Endothelial cell of umbilical vein (primary cell): ENCODE data around the gene RHOB. TPM values are rescaled to one million over a fixed set of nuclear protein-coding genes. Genes with fewer than 3 reads are reported as not detected.

Experiments
- BruUV-seq: library from RNA; stranded (reverse); fragments of 400-500 nt; replicated peaks from 2 replicates; lab custom pipeline; 2021; lab: Mats Ljungman, UMichigan
- CTCF ChIA-PET: fragments of 300-600, 350-600 bp; sonication (Branson Sonifier 250); formaldehyde crosslinking; loops from one replicate; lab custom pipeline; 2021; ENCODE audit warnings: antibody characterized with exemption, inconsistent platforms; lab: Charles Lee
- POLR2A ChIA-PET: fragments of 300-600, 350-600 bp; sonication (Branson Sonifier 250); formaldehyde crosslinking; loops from one replicate; lab custom pipeline; 2021; ENCODE audit warnings: antibody characterized with exemption, inconsistent platforms; lab: Charles Lee
- DNase-seq: peaks from one replicate; pipeline ENCODE4 v3.0.0-alpha.2; 2011; ENCODE audit warnings: low read depth, low spot score
- FAIRE-seq: peaks from 2 replicates; lab custom pipeline; 2011; peaks lifted over from hg19 to GRCh38; lab: Jason Lieb, UNC
- H2AFZ ChIP-seq: 2 replicates; pipeline ENCODE4 v1.6.0; 2012; ENCODE audit warnings: low read depth, low read length, control low read depth, inconsistent platforms
- H3K27ac ChIP-seq: 2 replicates; pipeline ENCODE4 v1.5.1; 2011; ENCODE audit warnings: low read depth, mild to moderate bottlenecking, control low read depth, low read length, moderate library complexity; ENCODE audit not compliant: insufficient read depth
- H3K27me3 ChIP-seq, 2 experiments: 2 replicates each; pipeline versions ENCODE4 v1.6.0 to v1.6.1; 2011; ENCODE audit warnings: low read length in 2 of 2, mixed read lengths in 1 of 2; ENCODE audit not compliant: control insufficient read depth in 2 of 2, insufficient read depth in 2 of 2
- H3K36me3 ChIP-seq, 2 experiments: 2 replicates in 1 of 2; 3 replicates in 1 of 2; pipeline ENCODE4 v1.5.1; 2011; ENCODE audit warnings: low read length in 2 of 2, mild to moderate bottlenecking in 1 of 2, moderate library complexity in 1 of 2; ENCODE audit not compliant: control insufficient read depth in 2 of 2, insufficient read depth in 2 of 2; ENCODE audit errors: extremely low read depth in 1 of 2
- H3K4me1 ChIP-seq: 3 replicates; pipeline ENCODE4 v1.5.1; 2011; ENCODE audit warnings: mild to moderate bottlenecking, low read length; ENCODE audit not compliant: control insufficient read depth, insufficient read depth; ENCODE audit errors: extremely low read depth
- H3K4me2 ChIP-seq: 2 replicates; pipeline ENCODE4 v1.6.1; 2011; ENCODE audit warnings: low read length, control low read depth, mixed read lengths; ENCODE audit not compliant: insufficient read depth
- H3K4me3 ChIP-seq, 3 experiments: fragments of 200-600 bp in 1 of 3; sonication (generic), shearing (Covaris generic) in 1 of 3; replicated peaks in 1 of 3; 2 replicates each; pipeline ENCODE4 v1.5.1; 2011 to 2016; ENCODE audit warnings: control low read depth in 3 of 3, low read length in 3 of 3, mild to moderate bottlenecking in 2 of 3, inconsistent platforms in 1 of 3, low read depth in 1 of 3, moderate library complexity in 1 of 3; ENCODE audit not compliant: insufficient read depth in 1 of 3
- H3K79me2 ChIP-seq: 2 replicates; pipeline ENCODE4 v1.6.0; 2012; ENCODE audit warnings: low read length, inconsistent platforms; ENCODE audit not compliant: control insufficient read depth, insufficient read depth
- H3K9ac ChIP-seq: replicated peaks from 2 replicates; pipeline ENCODE3; 2011; ENCODE audit warnings: low read length, control low read depth; ENCODE audit not compliant: insufficient read depth; ENCODE audit errors: extremely low read depth
- H3K9me1 ChIP-seq: replicated peaks from 3 replicates; pipeline ENCODE4 v1.6.0; 2011; ENCODE audit warnings: mild to moderate bottlenecking, low read length; ENCODE audit not compliant: control insufficient read depth, insufficient read depth; ENCODE audit errors: extremely low read depth
- H3K9me3 ChIP-seq: replicated peaks from 2 replicates; pipeline ENCODE4 v1.5.1; 2012; ENCODE audit warnings: low read length, inconsistent platforms; ENCODE audit not compliant: control insufficient read depth, insufficient read depth
- H4K20me1 ChIP-seq: replicated peaks from 2 replicates; pipeline ENCODE3; 2011; ENCODE audit warnings: mild to moderate bottlenecking, low read length; ENCODE audit not compliant: control insufficient read depth, insufficient read depth; ENCODE audit errors: extremely low read depth
- CTCF ChIP-seq, 2 donors: IDR thresholded peaks; 1 replicate in 1 of 2; 2 replicates in 1 of 2; pipeline ENCODE4 v1.5.1; 2011; ENCODE audit warnings: low read length in 2 of 2, mild to moderate bottlenecking in 2 of 2, moderate library complexity in 2 of 2, control low read depth in 1 of 2, inconsistent platforms in 1 of 2, low read depth in 1 of 2; ENCODE audit not compliant: insufficient read depth in 1 of 2; ENCODE audit errors: extremely low read depth in 1 of 2
- EZH2 ChIP-seq: IDR thresholded peaks from 2 replicates; pipeline ENCODE4 v1.6.1; 2012; ENCODE audit warnings: borderline replicate concordance, low read depth, mild to moderate bottlenecking, moderate library complexity, low read length, inconsistent platforms; ENCODE audit not compliant: severe bottlenecking
- FOS ChIP-seq: IDR thresholded peaks from 2 replicates; pipeline ENCODE4 v1.6.1; 2011; ENCODE audit warnings: mild to moderate bottlenecking, low read length, moderate library complexity, borderline replicate concordance; ENCODE audit not compliant: insufficient read depth
- JUN ChIP-seq: IDR thresholded peaks from 2 replicates; pipeline ENCODE4 v1.6.1; 2011; ENCODE audit warnings: borderline replicate concordance, low read depth; ENCODE audit not compliant: insufficient read length, insufficient read depth
- MAX ChIP-seq: IDR thresholded peaks from 2 replicates; pipeline ENCODE4 v1.6.1; 2011; ENCODE audit not compliant: insufficient read depth, insufficient read length
- MYC ChIP-seq: IDR thresholded peaks from one replicate; pipeline ENCODE4 v1.6.1; 2011; ENCODE audit warnings: mild to moderate bottlenecking, low read depth, low read length
- POLR2A ChIP-seq: IDR thresholded peaks from 2 replicates; pipeline ENCODE4 v1.6.1; 2012; ENCODE audit warnings: low read depth, mild to moderate bottlenecking, control low read depth, low read length
- POLR2AphosphoS5 ChIP-seq: IDR thresholded peaks from 2 replicates; pipeline ENCODE4 v1.6.1; 2012; ENCODE audit warnings: low read depth, mild to moderate bottlenecking, control low read depth, low read length, moderate library complexity; ENCODE audit not compliant: insufficient read depth
- dilution Hi-C: fragments of 300-500 bp; cut with MboI; formaldehyde crosslinking; loops from one replicate; pipeline ENCODE4 v1.15.0; 2019; ENCODE audit warnings: low sequenced_read_pairs; ENCODE audit not compliant: extremely low pct_ligation_motif_present
- intact Hi-C: fragments of 100-400 bp; cut with micrococcal nuclease; formaldehyde crosslinking; loops from one replicate; pipeline ENCODE4 v1.10.0; 2022
- polyA plus RNA-seq, 4 experiments: library from polyadenylated mRNA; depleted of rRNA in 3 of 4; stranded (reverse) in 3 of 4; unstranded in 1 of 4; fragments of >200 nt; gene quantifications; 2 replicates each; pipeline versions ENCODE4 v1.2.1 to v1.2.3, GENCODE V29; 2011 to 2012; ENCODE audit warnings: missing spikeins in 1 of 4
- total RNA-seq: library from RNA; stranded (reverse); gene quantifications from 2 replicates; pipeline ENCODE4 v1.2.3, GENCODE V29; 2021

RHOB gene
- total and polyA plus RNA-seq, 2 donors (not counting 3 experiments of a cell fraction or from before 2014, with no cell fraction given) = 830 to 1,101 TPM

DNA sequence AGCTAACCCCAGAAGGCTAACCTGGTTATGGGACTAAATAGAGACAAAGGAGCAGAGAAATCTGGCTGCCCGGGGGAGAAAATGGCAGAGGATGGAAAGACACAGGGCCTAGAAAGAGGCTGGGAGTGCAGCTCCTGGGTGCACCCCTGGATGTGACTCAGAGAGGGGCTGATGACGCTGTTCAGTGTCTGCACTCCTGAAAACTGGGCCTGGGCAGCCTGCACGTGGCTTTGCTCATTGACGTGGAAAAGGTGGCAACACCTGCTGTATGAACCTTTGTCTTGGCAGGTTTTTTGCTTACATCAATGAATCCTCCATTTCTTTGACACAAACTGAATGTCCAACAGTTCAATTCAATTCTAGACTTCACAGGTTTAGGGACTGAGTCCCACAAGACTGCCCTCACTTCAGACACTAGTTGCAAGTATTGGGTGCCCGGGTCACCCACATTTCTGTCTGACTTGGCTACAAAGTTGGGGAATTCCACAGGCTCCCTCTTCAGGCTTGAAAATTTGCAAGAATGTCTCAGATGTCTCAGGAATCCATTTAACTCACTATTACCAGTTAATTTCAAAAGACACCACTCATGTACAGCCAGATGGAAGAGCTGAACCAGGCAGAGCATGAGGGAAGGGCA is 48.9 kb upstream of the RHOB start:
- intact Hi-C loops (loop anchor here (2.0 kb wide), 1 partner anchor 27 kb away; no protein-coding TSS in a partner anchor), dilution Hi-C loops (no loop called here)
- Histone ChIP-seq H3K36me3 (no peaks in the 10 kb centered on the region), H4K20me1 (no peaks in the 10 kb centered on the region), H3K4me1 (no peaks in the 10 kb centered on the region), H3K9me1 (no peaks in the 10 kb centered on the region), H3K4me3 (no peak overlapping the region), H2AFZ (no peak overlapping the region), H3K27me3 (peaks cover 17 to 18% of the 10 kb centered on the region in 2 experiments), H3K4me2 (no peak overlapping the region), H3K9me3 (no peaks in the 10 kb centered on the region), H3K9ac (no peak overlapping the region), H3K79me2 (no peaks in the 10 kb centered on the region), H3K27ac (no peak overlapping the region)
- ChIA-PET POLR2A (no interaction called here), CTCF (interaction anchor here (0.6 to 3.9 kb wide), 6 partner anchors 10 to 257 kb away, joined by 3 to 92 read pairs (median 10); partner anchors contain the start of gene HS1BP3)
- TF ChIP-seq MYC (no peak), MAX (no peak), FOS (no peak), POLR2A (no peak), EZH2 (no peak), POLR2AphosphoS5 (no peak)
- FAIRE-seq = no peak
- no TSS peak for BruUV-seq
- no peak for DNase-seq

DNA sequence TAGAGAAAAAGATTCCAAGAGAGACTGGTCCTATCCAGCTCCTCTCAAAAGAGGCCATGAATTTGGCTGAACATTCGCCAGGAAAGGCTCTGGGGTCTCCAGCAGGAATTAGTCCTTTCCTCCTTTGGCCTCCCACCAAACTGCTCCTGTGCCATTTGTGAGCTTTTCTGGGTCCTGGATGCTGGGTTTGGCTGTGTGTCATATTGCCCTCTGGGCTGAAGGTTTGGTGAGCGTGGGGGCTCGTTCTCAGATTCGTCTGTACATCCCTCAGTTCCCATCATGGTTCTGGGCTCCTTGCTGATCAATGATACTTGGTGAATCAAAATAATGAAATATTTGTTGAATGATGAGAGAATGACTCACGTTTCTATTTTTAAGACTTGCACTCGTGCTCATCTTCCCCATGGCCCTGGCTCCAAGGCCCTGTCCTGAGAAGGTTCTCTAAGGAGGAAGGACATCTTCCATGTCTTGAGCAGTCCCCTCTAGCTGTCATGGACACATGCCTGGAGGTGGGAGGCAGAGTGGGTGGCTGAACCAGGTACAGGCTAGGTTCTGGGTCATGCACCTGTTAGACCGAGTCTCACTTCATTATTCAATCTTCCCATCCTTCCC is 47.8 kb upstream of the RHOB start:
- dilution Hi-C loops (no loop called here), intact Hi-C loops (no loop called here)
- FAIRE-seq (no peak), DNase-seq (no peak)
- no peaks in the 10 kb centered on the region for H4K20me1 ChIP-seq
- no peaks in the 10 kb centered on the region for H3K36me3 ChIP-seq
- peaks cover 21% of the 10 kb centered on the region in 2 experiments for H3K27me3 ChIP-seq
- H3K4me3 ChIP-seq = no peak overlapping the region
- H3K4me2 ChIP-seq = no peak overlapping the region
- no peak overlapping the region for H3K27ac ChIP-seq
- CTCF ChIA-PET = interaction anchor here (1.3 to 3.9 kb wide), 4 partner anchors 8 to 243 kb away, joined by 3 to 92 read pairs (median 7); no protein-coding TSS in a partner anchor
- H3K9me1 ChIP-seq = no peaks in the 10 kb centered on the region
- no TSS peak for BruUV-seq
- no peak overlapping the region for H2AFZ ChIP-seq
- no peak for TF ChIP-seq JUN
- TF ChIP-seq CTCF (IDR thresholded peaks at IDR 0.05; ENCODE audit: extremely low read depth in 1 of 2, insufficient read depth in 1 of 2, low read depth in 1 of 2, low read length in 2 of 2) = no peak
- no peak for TF ChIP-seq MYC
- no peak for TF ChIP-seq POLR2AphosphoS5
- no peak for TF ChIP-seq FOS
- TF ChIP-seq EZH2 = no peak
- no peaks in the 10 kb centered on the region for H3K9me3 ChIP-seq
- POLR2A ChIA-PET = no interaction called here
- no peaks in the 10 kb centered on the region for H3K79me2 ChIP-seq
- H3K4me1 ChIP-seq = no peaks in the 10 kb centered on the region
- no peak overlapping the region for H3K9ac ChIP-seq
